Ovary (tissue), 9 donors: ENCODE data around the gene SLC12A8. TPM values are rescaled to one million over a fixed set of nuclear protein-coding genes. Genes with fewer than 3 reads are reported as not detected.

Experiments used
- DNase-seq, 5 donors: peaks; one replicate each; pipeline ENCODE4 v3.0.0-alpha.2; 2019 to 2020
- H3K27ac ChIP-seq, 2 donors: fragments of 200-600 bp; one replicate each; pipeline versions ENCODE4 v1.5.1 to v1.8.0; 2019 to 2022
- H3K27me3 ChIP-seq: fragments of 200-600 bp; one replicate; pipeline ENCODE4 v1.8.0; 2022
- H3K36me3 ChIP-seq: fragments of 200-600 bp; sonication (generic); one replicate; pipeline ENCODE4 v1.5.1; 2019
- H3K4me1 ChIP-seq: one replicate; pipeline ENCODE4 v1.8.1; 2013; ENCODE audit warnings: mild to moderate bottlenecking, moderate library complexity; ENCODE audit not compliant: insufficient read depth
- H3K4me3 ChIP-seq: fragments of 200-600 bp; sonication (generic); one replicate; pipeline ENCODE4 v1.5.1; 2017
- H3K9me3 ChIP-seq, 2 donors: fragments of 200-600 bp in 1 of 2; sonication (generic) in 1 of 2; one replicate each; pipeline versions ENCODE4 v1.5.1 to v1.8.1; 2013 to 2019; ENCODE audit warnings: mild to moderate bottlenecking in 1 of 2, moderate library complexity in 1 of 2
- CTCF ChIP-seq, 3 donors: fragments of 450-650 bp in 2 of 3; fragments of 200-600 bp in 1 of 3; IDR thresholded peaks; one replicate each; pipeline versions ENCODE4 v1.5.1 to v1.8.0; 2016 to 2022; ENCODE audit warnings: antibody characterized with exemption in 3 of 3, mild to moderate bottlenecking in 1 of 3
- EP300 ChIP-seq: sonication (generic); formaldehyde crosslinking; IDR thresholded peaks from one replicate; pipeline ENCODE4 v1.6.1; 2017; ENCODE audit warnings: antibody characterized with exemption
- POLR2A ChIP-seq: fragments of 450-650 bp; IDR thresholded peaks from one replicate; pipeline ENCODE4 v1.6.1; 2017; ENCODE audit warnings: antibody characterized with exemption, mild to moderate bottlenecking, moderate library complexity
- WGBS, 3 donors: extraction: QIAGEN DNeasy Blood & Tissue Kit in 1 of 3; methylation state at CpG; one replicate each; pipeline versions ENCODE4 v1.1.5 to v1.1.7; 2013 to 2017; 5-methylcytosine and 5-hydroxymethylcytosine counted together
- intact Hi-C, 4 donors: fragments of 100-400 bp; cut with DNase I; formaldehyde crosslinking; loops; one replicate each; pipeline versions ENCODE4 v1.11.0 to v1.15.1; 2022 to 2023
- polyA plus RNA-seq, 2 donors: library from polyadenylated mRNA; stranded (reverse); fragments of 200-250 nt in 1 of 2; fragments of 350-450 nt in 1 of 2; fragmentation: Illumina TruSeq in 1 of 2; extraction: RNeasy Lipid Tissue Mini Kit (QIAGEN cat#74804) in 1 of 2; gene quantifications; one replicate each; pipeline ENCODE4 v1.2.3, GENCODE V29; 2013 to 2014
- total RNA-seq, 7 donors: library from RNA; depleted of rRNA in 2 of 7; stranded (reverse); fragments of >200 nt in 2 of 7; fragmentation: NEBNext Ultra II Directional in 3 of 7; extraction: Animal tissue kit (Norgen Biotek cat#: 25700) in 3 of 7; gene quantifications; one replicate each; pipeline versions ENCODE4 v1.1.0 to v1.2.4, GENCODE V29; 2016 to 2023
- donor health status: DM: no; HTN: no; CAD: no; lungs with moderate emphysema.
- donor health status: DM: no; HTN: no; CAD: no.
- donor health status: Bipolar disorder and iron deficiency.
- donor health status: DM: yes; HTN: yes; CAD: no.
- donor health status: DM: no; HTN: no; CAD: no.
- donor health status: DM: yes; HTN: yes; CAD: no.

The SLC12A8 gene
- total and polyA plus RNA-seq, 9 donors, result 0.28 to 11.5 (median 1.5) TPM

- Histone ChIP-seq H3K27me3 (no peaks in the 10 kb centered on the region), H3K4me1 (no peaks in the 10 kb centered on the region), H3K4me3 (no peak overlapping the region), H3K9me3 (no peaks in the 10 kb centered on the region), H3K27ac (no peak overlapping the region), H3K36me3 (no peaks in the 10 kb centered on the region)
- no peak for DNase-seq
- 62 to 75% (median 67%) methylated on average over 13 of the region's 13 CpGs for WGBS, 3 donors
- intact Hi-C loops, result no loop called here
- TF ChIP-seq CTCF (IDR thresholded peaks at IDR 0.05) (no peak), EP300 (no peak), POLR2A (no peak)
Measured at GRCh38 chr3:125107861-125108567, 104.5 kb downstream of the SLC12A8 start.

- no peak overlapping the region for H3K27ac ChIP-seq
Measured at GRCh38 chr3:125107363-125107762, 105.2 kb downstream of the SLC12A8 start.

GRCh38 chr3:125105116-125105515 lies 107.4 kb downstream of the SLC12A8 start:
- intact Hi-C loops, result no loop called here
- no peaks in the 10 kb centered on the region for H3K36me3 ChIP-seq
- H3K27ac ChIP-seq, result no peak overlapping the region
- no peak for DNase-seq
- 63 to 72% (median 70%) methylated on average over 1 of the region's 1 CpG for WGBS, 3 donors
- H3K27me3 ChIP-seq, result no peaks in the 10 kb centered on the region
- H3K9me3 ChIP-seq, result no peaks in the 10 kb centered on the region
- no peak overlapping the region for H3K4me3 ChIP-seq
- H3K4me1 ChIP-seq, result no peaks in the 10 kb centered on the region
- TF ChIP-seq CTCF (IDR thresholded peaks at IDR 0.05) (no peak), EP300 (no peak), POLR2A (no peak)

More at GRCh38 chr3:125107363-125107762, 105.2 kb downstream of the SLC12A8 start:
- Histone ChIP-seq H3K27me3 (no peaks in the 10 kb centered on the region), H3K36me3 (no peaks in the 10 kb centered on the region), H3K4me1 (no peaks in the 10 kb centered on the region), H3K4me3 (no peak overlapping the region), H3K9me3 (no peaks in the 10 kb centered on the region)
- WGBS, 3 donors, result 88 to 94% (median 90%) methylated on average over 3 of the region's 3 CpGs
- no peak for DNase-seq
- intact Hi-C loops, result no loop called here
- TF ChIP-seq CTCF (IDR thresholded peaks at IDR 0.05) (no peak), EP300 (no peak), POLR2A (no peak)

- WGBS, 3 donors, result 89 to 100% (median 95%) methylated on average over 1 of the region's 1 CpG
- Histone ChIP-seq H3K27me3 (no peaks in the 10 kb centered on the region), H3K4me1 (no peaks in the 10 kb centered on the region), H3K9me3 (no peaks in the 10 kb centered on the region), H3K36me3 (no peaks in the 10 kb centered on the region), H3K4me3 (no peak overlapping the region), H3K27ac (no peak overlapping the region)
- intact Hi-C loops, result no loop called here
- no peak for DNase-seq
- TF ChIP-seq EP300 (no peak), POLR2A (no peak), CTCF (IDR thresholded peaks at IDR 0.05) (no peak)
Measured at GRCh38 chr3:125104639-125105038, 107.9 kb downstream of the SLC12A8 start.
